GDM1 (cell line): ENCODE results near the gene COPS3.

Experiments
- DNase-seq: peaks from one replicate; lab custom pipeline; 2025; lab: John Stamatoyannopoulos, UW

COPS3 gene

GRCh38 chr17:17216236-17216635, 64.8 kb downstream of the COPS3 start:
- DNase-seq = no peak

- no peak for DNase-seq
Observed at GRCh38 chr17:17215575-17215974, 65.5 kb downstream of the COPS3 start.

DNA sequence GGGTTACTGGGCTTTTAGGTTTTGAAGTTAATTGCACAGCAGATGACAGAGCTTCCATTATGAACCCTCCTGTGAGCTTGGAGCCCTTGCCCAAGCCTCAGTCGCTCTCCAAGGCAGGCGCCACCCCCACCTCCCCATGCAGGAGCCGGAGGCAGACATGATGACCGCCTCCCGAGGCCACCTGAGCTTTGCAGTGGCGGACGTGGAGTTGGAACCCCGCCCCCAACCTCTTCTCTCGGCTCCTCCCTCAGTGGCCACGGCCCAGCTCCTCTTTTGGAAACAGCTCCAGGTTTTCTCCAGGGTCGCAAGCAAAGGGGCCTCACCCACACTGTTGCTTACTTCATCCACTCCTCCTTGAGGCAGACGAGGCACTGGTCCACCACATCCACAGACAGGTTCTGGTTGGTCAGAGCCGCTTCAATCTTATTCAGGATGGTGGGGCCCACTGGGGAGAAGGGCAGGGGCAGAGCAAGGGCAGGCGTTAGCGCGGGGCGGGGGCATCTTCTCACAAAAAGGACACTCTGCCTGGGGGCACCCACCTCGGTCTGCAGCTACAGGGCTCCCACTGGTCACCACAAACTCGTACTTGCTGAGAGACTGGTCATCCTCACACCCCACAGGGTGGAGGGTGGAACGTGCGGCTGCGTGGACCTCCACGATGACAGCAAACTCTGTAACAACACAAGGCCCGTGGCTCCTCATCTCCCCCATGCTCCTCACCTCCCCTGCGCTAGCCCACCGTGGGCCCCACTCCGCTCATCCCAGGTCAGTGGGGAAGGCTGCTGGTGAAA, 66.2 kb downstream of the COPS3 start:
- DNase-seq = no peak

DNA sequence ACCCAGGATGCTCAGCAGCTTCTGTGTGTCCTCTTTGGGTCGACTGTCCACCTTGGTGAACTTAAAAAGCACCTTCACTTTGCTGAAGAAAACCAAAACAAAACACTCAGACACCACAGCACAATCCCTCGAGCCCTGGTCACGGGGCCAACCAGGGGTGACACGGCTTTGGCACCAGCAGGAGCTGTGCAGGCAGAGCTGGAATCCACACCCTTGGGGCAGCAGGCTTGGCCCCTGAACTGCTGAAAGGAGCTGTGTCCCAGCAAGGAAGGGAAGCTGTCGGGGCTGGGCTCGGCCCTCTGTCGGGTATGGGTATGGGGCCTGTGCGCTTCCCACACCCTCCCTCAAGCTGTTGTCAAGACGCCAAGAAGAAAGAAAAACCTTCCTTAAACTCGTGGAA, 67.3 kb downstream of the COPS3 start:
- no peak for DNase-seq

GRCh38 chr17:17207998-17208397, 73.0 kb downstream of the COPS3 start:
- no peak for DNase-seq

DNA sequence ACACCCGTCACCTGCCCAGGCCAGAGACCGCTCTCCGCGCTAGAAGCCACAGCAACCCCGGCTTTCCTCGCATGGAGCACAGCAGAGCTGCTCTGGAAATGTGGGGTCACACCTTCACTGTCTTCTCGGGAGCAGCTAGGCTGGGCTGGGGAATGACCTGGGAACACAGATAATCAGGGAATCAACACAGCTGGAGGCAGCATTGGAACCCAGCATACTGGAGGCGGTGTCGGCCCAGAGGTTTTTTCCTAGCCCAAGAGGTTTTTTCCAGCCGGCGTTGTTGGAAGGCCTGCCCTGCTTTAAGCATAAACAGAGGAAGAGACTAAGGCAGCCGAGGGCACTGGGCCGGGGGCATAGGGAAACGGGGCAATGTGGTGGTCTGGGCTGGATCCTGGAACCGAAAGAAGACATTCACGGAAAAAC, 74.1 kb downstream of the COPS3 start:
- DNase-seq = no peak

DNA sequence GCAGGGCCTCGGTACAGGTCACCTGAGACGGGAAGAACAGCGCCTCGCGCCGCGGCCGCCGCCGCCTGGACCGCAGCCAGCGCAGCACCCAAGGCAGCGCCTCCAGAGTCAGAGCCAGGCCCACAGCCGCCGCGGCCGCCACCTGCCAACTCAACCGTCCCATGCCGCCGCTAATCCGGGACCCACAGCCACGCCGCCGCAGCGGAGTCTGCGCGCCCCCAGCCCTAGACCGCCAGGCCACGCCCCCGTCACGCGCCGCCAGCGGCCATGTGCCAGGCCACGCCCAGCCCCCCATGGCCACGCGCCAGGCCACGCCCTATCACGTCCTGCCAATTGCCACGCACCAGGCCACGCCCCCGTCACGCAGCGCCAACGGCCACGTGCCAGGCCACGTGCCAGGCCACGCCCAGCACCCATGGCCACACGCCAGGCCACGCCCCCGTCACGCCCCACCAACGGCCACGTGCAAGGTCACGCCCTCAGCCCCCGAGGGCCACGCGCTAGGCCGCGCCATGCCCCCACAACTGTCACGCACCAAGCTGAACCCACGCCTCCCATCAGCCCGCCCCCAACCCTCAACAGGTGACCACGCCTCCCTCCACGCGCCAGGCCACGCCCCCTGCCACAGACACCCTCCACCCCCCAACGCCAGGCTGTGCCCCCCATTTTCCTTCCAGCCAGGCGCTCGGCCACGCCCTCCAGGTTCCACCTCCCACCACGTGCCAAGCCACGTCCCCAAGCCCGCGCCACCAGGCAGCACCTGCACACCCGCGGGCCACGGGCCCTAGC, 74.7 kb downstream of the COPS3 start, which contains the start of gene PLD6:
Gene PLD6, minus strand, starts transcription at position 210 of the 789 bp plus-strand sequence. Its CDS starts 47 bp downstream, at position 163.
- peak; percentile 64 for DNase-seq

DNA sequence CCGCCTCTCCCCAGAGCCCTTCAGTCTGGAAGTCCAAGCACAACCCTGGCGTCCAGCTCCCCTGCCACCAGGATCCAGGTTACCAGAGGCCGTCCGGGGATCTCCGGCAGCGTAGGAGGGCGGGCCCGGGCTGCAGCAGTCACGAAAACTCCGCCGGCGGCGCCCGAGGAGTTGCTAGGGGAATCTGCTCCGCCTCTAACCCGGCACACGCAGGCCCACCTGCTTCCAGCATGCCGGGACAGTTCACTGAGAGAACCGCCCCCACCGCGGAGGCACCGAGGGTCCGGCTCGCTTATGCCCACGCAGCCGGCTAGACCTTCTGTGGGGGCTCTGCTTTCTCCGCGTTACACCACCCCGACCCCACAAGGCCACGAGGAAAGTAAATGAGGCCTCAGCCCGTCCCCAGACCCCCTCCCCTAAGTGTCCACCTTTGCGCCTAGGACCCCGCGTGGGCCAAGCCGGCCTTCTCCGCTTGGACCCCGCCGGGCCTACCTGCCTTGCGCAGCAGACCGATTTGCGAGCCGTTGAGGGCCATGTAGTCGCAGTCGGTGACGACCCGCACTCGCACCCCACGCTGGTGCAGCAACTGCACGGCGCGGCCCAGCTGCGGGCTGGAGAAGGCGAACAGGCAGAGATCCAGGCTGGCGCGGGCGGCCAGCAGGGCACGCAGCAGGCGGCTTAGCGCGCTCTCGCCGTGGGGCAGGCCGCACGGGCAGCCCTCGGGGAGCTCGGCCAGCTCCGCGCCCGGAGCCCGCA, 75.5 kb downstream of the COPS3 start:
- DNase-seq = no peak

DNA sequence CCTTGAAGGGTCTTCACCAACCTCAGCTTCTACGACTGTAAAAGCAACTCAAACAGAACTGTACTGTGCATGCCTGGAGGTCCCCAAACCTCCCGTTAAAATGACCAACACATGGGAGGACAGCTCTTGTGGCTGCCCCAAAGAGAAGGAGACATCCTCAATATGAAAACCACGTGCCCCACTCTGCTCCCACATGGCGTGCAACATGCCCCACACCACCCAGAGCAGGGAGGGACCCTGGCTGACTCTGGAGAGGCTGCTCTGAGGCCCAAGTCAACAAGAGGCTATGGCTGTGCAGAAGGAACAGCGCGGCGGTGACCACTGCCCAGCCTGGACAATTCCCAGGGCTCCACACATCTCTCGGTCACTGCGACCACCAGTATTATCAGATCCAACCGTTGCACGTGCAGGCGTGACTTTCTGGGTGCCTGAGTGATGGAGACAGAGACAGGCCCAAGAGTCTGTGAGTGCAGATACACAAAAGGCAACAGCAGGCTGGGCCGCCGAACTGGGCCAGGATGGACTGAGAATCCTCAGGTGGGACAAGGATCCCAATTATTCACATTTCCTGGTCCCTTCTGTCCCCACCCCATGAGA, 76.3 kb downstream of the COPS3 start:
- DNase-seq = no peak

GRCh38 chr17:17204041-17204591, 76.9 kb downstream of the COPS3 start:
- DNase-seq = no peak

DNA sequence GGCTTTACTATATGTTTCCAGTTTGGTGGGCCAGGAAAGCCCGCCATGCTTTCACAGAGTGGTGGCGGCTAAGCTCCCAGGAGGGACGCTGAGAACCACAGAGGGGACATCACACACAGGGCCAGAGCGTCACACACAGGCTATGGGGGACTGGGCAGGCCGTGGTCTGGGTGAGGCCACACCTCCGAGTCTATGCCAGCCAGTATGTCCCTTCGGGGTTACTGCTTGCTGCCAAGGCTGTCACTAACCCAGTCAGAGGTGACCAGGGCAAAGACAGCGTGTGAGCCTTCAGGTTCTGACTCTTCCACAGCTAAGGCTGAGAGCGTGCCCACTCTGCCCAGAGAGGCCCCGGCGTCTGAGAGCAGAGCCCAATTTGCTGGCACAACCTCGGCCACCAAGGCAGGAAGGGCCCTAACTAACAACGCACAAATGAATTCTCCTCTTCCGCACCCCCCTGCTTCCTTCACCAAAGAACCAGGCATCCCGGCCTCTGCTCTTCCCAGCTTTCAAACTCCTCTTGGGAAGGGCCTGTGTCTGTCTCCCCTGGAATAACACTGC, 77.8 kb downstream of the COPS3 start:
- no peak for DNase-seq

DNA sequence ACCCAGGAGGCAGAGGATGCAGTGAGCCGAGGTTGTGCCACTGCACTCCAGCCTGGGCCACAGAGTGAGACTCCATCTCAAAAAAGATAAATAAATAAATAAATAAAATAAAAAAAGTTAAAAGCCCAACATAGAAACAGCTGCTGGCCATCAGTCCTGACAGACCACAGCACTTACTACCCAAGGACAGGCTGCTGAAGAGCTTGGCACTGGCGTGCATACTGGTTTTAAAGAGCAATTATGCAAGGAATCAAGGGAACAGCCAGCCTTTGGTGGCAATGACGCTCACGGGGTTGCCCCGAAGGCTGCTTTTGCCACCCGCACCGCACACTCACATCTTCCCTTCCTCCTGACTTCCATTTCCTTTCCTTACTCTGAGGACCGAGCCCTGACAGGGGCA, 79.1 kb downstream of the COPS3 start:
- no peak for DNase-seq

- no peak for DNase-seq
Observed at GRCh38 chr17:17201271-17201670, 79.8 kb downstream of the COPS3 start.

GRCh38 chr17:17200831-17201230, 80.2 kb downstream of the COPS3 start:
- DNase-seq = no peak

GRCh38 chr17:17200311-17200710, 80.7 kb downstream of the COPS3 start:
- DNase-seq = no peak

GRCh38 chr17:17198281-17198680, 82.8 kb downstream of the COPS3 start:
- no peak for DNase-seq

GRCh38 chr17:17196776-17197175, 84.3 kb downstream of the COPS3 start:
- no peak for DNase-seq
